Neutrophil (primary cell): Measurements from ENCODE around the gene NTPCR.

Experiments used
- H3K27ac ChIP-seq: fragments of 200-600 bp; sonication (generic); 2 replicates; pipeline ENCODE4 v1.5.1; 2016; ENCODE audit warnings: mild to moderate bottlenecking, moderate library complexity
- H3K27me3 ChIP-seq: fragments of 200-600 bp; sonication (generic); 2 replicates; pipeline ENCODE4 v1.6.0; 2016; ENCODE audit warnings: mild to moderate bottlenecking
- H3K36me3 ChIP-seq: fragments of 200-600 bp; sonication (generic); 2 replicates; pipeline ENCODE4 v1.5.1; 2017
- H3K4me1 ChIP-seq, 2 experiments: fragments of 200-600 bp in 1 of 2; sonication (generic) in 1 of 2; 1 replicate in 1 of 2; 2 replicates in 1 of 2; pipeline versions ENCODE4 v1.5.1 to v1.6.1; 2013 to 2016; ENCODE audit warnings: low read depth in 1 of 2, low read length in 1 of 2, mild to moderate bottlenecking in 1 of 2, moderate library complexity in 1 of 2; ENCODE audit not compliant: control insufficient read depth in 1 of 2, insufficient read depth in 1 of 2
- H3K4me3 ChIP-seq, 2 experiments: fragments of 200-600 bp in 1 of 2; sonication (generic) in 1 of 2; 1 replicate in 1 of 2; 2 replicates in 1 of 2; pipeline ENCODE4 v1.5.1; 2013 to 2016; ENCODE audit warnings: low read depth in 1 of 2, low read length in 1 of 2, mild to moderate bottlenecking in 1 of 2, moderate library complexity in 1 of 2
- H3K9me3 ChIP-seq: fragments of 200-600 bp; sonication (generic); 2 replicates; pipeline ENCODE4 v1.5.1; 2016
- TF ChIP-seq, protein P1 (sequence below): fragments of 200-600 bp; sonication (generic); IDR thresholded peaks from 2 replicates; pipeline ENCODE4 v1.5.1; 2016; ENCODE audit warnings: antibody characterized with exemption

NTPCR gene

GRCh38 chr1:232951180-232951579 lies 769 bp downstream of the NTPCR start:
- Histone ChIP-seq H3K27ac (no peak overlapping the region), H3K27me3 (no peaks in the 10 kb centered on the region)
- TF ChIP-seq, protein P1, sequence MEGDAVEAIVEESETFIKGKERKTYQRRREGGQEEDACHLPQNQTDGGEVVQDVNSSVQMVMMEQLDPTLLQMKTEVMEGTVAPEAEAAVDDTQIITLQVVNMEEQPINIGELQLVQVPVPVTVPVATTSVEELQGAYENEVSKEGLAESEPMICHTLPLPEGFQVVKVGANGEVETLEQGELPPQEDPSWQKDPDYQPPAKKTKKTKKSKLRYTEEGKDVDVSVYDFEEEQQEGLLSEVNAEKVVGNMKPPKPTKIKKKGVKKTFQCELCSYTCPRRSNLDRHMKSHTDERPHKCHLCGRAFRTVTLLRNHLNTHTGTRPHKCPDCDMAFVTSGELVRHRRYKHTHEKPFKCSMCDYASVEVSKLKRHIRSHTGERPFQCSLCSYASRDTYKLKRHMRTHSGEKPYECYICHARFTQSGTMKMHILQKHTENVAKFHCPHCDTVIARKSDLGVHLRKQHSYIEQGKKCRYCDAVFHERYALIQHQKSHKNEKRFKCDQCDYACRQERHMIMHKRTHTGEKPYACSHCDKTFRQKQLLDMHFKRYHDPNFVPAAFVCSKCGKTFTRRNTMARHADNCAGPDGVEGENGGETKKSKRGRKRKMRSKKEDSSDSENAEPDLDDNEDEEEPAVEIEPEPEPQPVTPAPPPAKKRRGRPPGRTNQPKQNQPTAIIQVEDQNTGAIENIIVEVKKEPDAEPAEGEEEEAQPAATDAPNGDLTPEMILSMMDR: no peak

GRCh38 chr1:232951605-232952004 lies 1.2 kb downstream of the NTPCR start:
- TF ChIP-seq, protein P1: no peak
- Histone ChIP-seq H3K4me1 (peaks cover 14 to 16% of the 10 kb centered on the region in 2 experiments), H3K9me3 (no peaks in the 10 kb centered on the region), H3K36me3 (no peaks in the 10 kb centered on the region), H3K27me3 (no peaks in the 10 kb centered on the region), H3K4me3 (no peak overlapping the region), H3K27ac (no peak overlapping the region)

More at GRCh38 chr1:232951180-232951579, 769 bp downstream of the NTPCR start:
- Histone ChIP-seq H3K4me3 (peak overlapping the region; percentile 84 to 99), H3K4me1 (peaks cover 14 to 16% of the 10 kb centered on the region in 2 experiments), H3K36me3 (no peaks in the 10 kb centered on the region), H3K9me3 (no peaks in the 10 kb centered on the region)

DNA sequence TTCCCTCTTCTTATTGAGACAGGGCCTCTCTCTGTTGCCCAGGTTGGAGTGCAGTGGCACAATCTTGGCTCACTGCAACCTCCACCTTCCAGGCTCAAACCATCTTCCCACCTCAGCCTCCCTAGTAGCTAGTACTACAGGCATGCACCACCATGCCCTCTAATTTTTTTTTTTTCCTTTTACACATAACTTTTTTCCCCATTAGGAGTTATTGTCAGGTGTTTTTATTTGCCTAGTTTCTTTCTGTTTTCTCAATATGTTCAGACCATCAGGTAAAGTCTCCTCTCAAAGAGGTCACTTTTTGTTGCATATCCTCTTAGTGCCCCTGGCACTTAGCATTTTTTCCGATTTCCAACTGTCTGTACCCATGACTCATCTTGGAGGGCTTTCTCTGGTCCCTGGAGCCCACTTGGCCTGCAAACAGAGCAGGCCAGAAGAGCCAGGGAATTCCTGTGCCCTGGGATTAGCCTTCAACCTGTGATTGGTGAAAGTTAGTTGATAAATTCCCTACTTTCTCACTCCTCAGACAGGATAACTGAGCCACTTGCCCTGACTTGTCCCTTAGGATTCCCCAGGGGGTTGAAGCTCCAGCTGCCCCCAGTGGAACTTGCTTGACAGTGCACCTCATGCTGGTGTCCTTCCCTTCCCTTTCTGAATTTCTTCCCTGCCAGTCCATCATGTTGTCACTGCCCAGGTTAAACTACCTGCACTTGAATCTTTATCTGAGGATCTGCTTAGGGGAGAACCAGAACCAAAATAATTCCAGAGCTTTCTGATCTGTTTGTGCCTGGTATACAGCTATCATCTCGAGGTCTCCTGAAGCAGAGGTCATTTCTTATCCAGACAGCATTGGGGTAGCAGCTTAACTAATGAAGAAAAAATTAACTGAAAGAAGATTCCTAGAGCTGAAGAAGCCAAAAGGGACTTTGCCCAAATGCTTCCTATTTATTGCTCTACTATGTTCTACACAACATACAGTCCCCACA lies 2.4 kb downstream of the NTPCR start:
- H3K36me3 ChIP-seq: no peaks in the 10 kb centered on the region
- H3K27ac ChIP-seq: no peak overlapping the region
- no peaks in the 10 kb centered on the region for H3K27me3 ChIP-seq
- TF ChIP-seq, protein P1: peak; percentile 59
- no peak overlapping the region for H3K4me3 ChIP-seq
- H3K9me3 ChIP-seq: no peaks in the 10 kb centered on the region
- H3K4me1 ChIP-seq: peaks cover 14 to 16% of the 10 kb centered on the region in 2 experiments

GRCh38 chr1:232954594-232955365 lies 4.4 kb downstream of the NTPCR start:
- H3K27me3 ChIP-seq: no peaks in the 10 kb centered on the region
- no peak overlapping the region for H3K27ac ChIP-seq
- no peaks in the 10 kb centered on the region for H3K9me3 ChIP-seq
- no peaks in the 10 kb centered on the region for H3K36me3 ChIP-seq
- H3K4me1 ChIP-seq: peaks cover 12 to 15% of the 10 kb centered on the region in 2 experiments
- H3K4me3 ChIP-seq: no peak overlapping the region
- TF ChIP-seq, protein P1: no peak

DNA sequence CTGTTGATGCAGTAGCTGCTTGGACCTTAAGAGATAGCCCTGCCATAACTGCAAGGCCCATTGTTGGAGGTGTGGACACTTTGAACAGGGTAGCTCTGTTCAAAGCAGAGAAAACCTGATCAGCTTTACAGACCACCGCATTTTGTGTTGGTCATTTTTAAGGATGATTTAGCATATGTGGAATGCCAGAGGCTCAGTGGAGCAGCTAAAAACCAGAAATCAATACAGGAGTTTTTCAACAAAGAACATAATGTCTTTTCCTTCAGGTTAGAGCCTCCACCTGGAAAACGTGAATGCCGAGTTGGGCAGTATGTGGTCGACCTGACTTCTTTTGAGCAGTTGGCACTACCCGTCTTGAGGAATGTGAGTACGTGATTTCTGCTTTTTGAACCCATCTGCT lies 5.7 kb downstream of the NTPCR start:
- H3K4me3 ChIP-seq: no peak overlapping the region
- no peaks in the 10 kb centered on the region for H3K27me3 ChIP-seq
- H3K9me3 ChIP-seq: no peaks in the 10 kb centered on the region
- no peaks in the 10 kb centered on the region for H3K36me3 ChIP-seq
- TF ChIP-seq, protein P1: no peak
- no peak overlapping the region for H3K27ac ChIP-seq
- peaks cover 4 to 5% of the 10 kb centered on the region in 2 experiments for H3K4me1 ChIP-seq
